NCI-H69 (cell line): Measurements from ENCODE around the gene MSI2.
A peak's percentile ranks its signal among the peaks of the same experiment; 100 is the strongest.

Experiments
- DNase-seq: peaks from one replicate; lab custom pipeline; 2025; lab: John Stamatoyannopoulos, UW

MSI2 gene

DNA sequence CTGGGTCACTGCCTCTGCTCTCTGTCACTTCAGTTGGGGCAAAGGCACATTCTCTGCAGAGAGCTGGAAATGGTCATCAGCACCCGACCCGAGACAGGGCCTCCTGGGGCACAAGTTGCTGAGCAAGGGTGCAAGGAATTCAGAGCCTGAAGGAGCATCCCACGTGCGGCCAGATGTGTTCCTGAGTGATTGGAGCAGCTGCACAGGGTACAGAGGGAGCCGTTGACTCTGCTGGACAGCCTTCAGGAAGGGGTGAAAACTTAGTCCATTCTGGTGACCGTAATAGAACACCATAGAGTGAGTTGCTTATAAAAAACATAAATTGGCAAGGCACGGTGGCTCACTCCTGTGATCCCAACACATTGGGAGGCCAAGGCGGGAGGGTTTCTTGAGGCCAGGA is 382.0 kb downstream of the MSI2 start:
- no peak for DNase-seq

DNA sequence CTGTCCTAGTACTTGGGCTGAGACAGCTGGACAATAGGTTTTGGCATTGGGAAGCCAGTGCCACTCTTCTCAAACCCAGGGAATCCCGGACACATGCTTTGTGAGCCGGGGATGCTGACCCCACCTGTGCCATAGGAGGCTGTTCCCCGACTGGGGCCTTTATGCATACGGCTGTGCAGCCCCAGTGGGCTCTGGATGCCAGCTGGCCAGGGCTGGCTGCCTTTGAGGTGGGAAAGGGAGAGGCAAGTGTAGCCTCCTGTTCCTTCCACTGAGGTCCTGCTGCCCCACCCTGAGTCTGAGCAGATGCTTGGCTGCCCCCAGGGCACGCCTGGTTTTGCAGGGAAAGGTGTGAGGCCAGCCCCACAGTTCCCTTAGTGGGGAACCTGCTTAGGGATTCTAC is 383.1 kb downstream of the MSI2 start:
- DNase-seq: peak; percentile 37

DNA sequence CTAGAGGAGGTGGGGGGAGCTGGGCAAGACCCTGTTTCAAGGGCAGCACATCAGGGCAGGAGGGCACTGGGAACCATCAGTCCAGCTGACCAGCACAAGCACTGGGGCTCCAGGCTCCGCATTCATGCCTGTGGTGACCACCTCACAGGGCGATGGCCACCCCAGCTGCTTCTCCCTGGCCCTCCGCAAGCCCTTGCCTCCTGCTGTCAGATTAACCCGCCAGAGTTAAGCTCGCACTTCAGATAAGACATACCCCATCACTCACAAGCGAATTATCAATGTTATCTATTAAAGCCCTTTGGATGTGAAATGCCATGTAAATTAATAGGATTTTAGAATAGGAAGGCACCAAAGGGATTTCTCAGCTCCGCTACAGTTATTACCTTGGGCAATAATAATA is 383.8 kb downstream of the MSI2 start:
- no peak for DNase-seq

DNA sequence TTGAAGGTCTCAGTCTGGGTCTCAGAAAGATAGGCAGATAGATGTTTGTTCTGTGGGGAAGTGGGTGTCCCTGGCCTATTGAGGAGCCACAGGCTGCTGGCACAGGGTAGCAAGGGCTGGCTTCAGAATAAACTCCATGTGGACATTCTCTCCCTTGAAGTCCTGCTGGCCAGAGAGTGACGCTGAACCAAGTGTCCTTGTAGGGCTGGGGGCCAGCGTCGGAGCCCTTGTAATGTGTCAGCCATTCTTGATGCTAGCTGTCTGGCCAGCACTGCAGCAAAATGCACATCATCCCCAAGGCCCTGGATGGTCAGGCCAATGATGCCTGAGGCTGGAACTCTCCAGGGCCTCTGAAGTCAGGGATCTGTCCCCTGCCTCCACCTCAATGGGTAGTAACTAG is 385.4 kb downstream of the MSI2 start:
- no peak for DNase-seq

DNA sequence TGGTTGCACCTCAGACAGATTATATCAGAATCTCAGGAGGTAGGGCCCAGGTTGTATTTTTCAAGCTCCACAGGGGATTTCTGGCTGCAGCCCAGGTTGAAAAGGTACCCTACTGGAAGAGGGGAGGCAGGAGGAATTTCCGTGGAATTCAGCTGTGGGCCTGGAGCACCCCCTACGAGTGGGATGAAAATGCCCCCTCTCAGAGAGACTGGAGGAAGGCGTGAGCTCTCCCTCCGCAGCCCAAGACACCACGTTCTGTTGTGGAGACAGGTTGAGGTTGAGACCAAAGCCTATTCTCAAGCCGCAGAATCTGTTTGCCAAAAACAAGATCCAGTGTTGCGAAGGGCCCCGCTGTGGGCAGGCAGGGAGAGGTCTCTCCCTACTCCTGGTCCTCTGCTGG is 386.7 kb downstream of the MSI2 start:
- DNase-seq: no peak

DNA sequence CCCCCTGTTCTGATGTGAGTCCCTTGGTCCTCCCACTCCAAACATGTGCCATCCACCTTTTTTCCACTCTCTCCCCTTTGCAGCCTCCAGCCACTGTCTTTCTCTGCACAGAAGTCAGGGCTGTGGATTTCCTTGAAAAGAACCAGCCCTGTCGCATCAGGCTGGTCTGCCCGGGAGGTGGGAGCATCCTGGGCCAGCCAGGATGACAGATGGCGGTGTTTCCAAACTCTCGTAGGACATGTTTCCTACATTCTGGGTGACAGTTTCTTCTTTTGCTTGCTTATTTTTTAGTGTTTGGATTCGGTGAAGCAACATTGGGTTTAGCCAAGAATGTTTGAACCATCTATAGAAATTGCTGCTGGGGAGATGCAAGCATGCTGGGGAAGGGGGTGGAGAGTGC is 388.0 kb downstream of the MSI2 start:
- no peak for DNase-seq

DNA sequence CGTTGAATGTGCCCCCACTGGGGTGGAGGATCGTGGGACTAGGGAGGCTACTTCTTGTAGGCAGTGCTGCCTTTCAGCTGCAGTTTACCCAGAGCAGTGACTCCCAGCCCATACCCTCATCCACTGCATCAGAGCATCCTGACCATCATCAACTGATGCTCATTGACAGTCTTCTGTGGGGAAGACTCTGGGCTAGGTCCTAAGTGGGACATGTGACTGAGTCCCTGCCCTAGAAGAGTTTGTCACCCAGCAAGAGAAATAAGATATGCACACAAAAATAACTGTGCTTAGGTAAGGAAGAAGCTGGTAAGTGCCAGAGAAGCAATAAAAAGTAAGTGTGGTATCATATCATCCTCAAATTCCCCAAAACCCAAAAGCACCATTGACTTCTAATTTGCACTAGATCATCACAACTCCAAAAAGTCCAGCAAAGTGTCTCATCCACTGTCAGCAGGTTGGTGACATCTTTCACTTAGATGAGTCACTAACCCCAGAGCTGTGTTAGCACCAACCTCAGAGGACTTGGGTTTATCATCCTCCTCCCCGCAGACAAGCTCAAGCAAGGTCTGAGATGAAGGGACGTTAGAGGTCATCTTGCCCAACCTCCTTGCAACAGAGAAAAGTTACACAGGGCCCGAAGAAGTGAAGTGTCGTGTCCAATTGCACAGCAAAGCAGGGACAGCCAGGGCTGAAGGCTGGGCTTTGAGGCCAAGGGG is 389.8 kb downstream of the MSI2 start:
- DNase-seq: no peak

DNA sequence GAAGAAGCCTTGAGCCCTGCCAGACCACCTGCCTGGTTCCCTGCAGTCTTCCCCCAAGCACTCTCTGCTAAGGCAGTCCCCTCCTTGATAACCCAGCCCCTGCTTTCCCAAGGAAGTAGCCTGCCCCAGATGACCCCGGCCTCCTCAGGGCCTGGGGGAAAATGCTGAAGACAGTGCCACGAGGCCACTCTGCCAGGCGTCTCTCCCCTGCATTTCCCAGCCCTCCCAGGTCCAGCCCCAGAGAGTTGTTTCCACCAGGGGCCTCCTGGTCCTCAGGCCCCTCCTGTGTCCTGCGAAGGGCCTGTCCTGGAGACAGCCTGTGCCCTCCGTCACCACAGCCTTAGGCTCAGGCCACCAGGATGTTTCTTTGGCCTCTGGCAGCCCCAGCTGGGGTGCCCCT is 392.4 kb downstream of the MSI2 start:
- DNase-seq: no peak

DNA sequence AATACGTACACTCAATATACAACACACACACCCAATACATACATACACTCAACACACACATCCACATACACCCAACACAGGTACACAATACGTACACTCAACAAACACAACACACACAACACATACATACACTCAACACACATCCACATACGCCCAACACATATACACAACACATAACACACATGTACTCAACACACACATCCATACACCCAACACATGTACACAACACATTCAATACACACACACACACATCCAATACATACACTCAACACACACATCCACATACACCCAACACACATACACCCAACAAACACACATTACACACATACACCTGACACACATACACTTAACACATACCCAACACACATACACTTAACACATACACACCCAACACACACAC is 392.9 kb downstream of the MSI2 start:
- DNase-seq: no peak

DNA sequence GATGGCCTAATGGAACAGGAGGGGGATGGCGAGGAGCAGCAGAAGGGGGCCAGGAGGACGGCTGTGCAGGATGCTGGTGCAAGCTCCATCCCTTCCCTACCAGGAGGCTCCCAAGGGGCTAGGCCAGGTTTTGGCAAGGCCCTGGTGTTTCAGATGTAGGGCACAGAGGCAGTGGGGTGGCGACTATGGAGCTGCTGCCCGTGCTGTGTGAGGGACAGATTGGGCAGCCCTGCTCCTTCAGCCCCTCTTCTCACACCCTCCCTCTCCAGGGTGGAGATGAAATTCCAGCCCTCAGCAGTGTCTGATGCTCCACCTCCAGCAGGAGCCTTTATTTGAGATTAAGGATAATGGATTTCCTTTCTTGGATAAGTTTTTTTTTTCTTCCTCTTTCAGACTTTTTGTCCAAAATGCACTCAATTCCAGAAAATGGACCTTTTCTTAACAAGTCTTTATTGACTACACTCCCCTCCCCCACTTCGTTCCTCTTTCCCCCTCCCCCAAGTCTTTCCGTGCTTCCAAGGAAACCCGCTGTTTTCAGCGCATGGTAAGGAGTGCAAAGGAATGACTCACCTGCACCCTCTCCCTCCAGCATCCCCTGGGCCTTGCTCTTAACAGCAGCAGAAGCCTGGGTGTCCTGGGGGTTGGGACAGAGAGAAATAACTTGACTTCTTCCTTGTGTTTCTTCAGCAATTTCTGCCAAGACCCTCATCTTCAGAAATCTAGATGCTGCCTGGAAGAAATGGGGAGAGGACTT is 393.6 kb downstream of the MSI2 start:
- DNase-seq: no peak

DNA sequence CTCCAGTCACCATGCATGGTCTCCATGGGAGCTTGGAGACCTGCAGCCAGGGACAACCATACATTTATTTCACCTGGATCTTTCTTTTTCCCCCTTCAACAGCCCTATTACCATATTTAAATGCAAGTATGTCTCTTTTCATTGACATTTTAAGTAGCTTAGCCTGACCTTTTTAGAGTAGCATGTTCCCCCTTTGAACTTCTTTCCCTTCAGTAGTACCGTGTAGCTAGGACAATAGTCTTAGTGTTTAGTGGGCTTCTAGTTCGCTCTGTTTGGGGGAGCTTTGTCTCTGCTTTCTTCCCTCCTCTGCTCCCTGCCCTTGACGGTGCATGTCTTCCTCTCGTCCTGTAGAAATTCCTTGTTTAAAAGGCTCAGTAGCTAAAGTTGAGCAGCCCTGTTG is 394.2 kb downstream of the MSI2 start:
- no peak for DNase-seq

DNA sequence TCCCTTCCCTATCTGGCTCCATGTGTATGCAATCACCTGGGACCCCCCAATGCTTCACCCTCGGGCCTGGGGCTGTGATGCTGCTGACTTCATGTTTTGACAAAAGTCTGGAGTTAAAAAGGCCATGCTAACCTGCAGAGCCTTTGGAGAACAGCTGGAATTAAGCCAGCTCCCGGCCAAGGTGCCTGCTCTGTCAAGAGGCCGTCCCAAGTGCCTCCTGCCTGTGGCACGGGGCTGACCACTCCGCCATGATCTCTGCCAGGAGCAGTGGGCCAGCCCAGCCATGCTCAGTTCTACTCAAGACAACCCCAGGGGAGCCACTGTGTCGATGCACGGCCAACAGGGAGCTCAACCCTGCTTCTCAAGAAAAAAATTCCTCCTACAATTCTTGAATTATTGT is 395.1 kb downstream of the MSI2 start:
- DNase-seq: no peak

DNA sequence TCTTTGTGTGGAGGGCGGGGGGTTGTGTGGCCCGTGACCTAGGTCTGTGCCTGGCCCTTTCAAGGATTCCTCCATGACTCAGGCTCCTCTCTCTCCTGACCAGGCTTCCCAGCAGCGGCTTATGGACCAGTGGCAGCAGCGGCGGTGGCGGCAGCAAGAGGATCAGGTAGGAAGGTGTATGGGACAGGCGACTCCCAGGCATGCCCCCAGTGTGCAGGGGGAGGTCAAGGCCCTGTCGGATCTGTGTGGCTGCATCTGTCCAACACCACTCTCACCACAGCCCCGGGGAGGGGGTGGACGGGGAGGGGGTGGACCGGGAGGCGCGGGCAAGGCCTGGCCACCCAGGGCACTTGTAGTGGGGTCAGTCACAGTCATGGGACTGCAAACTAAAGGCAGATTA is 395.7 kb downstream of the MSI2 start:
- no peak for DNase-seq

DNA sequence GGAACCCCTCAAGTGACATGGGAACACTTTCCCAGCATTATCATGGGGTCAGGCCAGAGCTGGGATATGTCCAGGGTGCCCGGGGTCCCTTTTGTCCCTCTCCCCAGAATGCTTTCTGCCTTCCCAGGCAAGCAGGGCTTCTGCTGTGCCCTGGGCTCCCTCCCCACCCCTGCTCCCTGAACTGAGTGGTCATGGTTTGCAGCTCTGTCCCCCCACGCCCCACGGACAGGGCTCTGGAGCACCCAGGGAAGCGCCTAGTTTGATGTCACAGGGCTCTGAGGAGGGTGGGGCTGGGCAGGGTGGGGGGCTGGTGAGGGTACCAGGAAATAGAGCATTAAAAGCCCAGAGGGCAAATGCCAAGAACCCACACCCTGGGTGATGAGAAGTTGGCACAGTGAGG is 396.5 kb downstream of the MSI2 start:
- no peak for DNase-seq

DNA sequence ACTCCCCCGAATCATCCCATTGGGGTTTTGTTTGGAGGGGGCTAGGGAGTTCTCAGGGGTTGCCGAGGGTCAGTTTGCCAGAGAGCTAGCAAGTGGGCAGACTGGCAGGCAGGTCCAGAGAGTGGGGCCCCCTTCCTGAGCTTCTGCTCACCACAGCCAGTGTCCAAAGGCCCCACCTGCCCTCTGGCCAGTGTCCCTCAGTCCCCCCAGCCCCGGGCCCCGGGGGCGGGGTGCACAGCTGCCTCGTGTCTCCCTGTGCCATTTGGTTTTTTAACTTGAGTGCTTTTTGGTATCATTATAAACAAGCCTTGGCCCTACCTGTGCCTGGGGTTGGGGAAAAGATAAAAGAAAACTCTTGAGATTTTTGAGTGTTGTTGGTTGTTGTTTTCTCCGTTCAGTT is 397.0 kb downstream of the MSI2 start:
- no peak for DNase-seq

DNA sequence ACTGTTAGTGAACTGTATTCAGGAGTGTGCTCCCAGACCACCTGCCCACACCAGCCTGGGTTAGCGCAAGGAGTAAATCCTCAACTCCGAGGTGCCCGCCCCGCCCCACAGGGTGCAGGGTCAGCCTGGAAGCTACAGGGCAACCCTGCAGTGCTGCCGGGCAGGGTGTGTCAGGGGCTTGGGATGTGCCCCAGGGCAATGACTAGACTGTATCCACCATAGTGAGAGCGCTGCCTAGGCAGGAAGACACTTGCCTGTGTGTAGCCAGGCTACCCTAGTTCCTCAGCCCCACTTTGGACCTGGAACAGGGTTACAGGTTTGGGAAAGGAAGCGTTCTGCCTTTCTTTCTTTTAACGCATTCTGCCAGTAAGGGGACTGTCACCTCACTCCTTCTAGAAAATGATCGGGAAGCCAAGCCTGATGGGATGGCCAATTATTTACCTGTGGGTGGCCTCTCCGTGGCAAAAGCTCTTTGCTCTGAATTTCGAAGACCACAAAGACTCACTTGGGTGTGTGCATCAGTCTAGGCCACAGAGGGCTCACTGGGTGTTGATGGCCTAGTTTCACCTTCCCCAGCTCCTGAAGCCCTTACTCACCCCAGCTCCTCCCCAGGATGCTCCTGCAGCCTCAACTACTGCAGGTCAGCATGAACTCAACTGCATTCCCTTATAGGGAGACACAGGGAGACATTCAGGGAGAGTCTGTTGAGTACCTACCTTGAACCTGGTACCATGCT is 397.9 kb downstream of the MSI2 start:
- no peak for DNase-seq

DNA sequence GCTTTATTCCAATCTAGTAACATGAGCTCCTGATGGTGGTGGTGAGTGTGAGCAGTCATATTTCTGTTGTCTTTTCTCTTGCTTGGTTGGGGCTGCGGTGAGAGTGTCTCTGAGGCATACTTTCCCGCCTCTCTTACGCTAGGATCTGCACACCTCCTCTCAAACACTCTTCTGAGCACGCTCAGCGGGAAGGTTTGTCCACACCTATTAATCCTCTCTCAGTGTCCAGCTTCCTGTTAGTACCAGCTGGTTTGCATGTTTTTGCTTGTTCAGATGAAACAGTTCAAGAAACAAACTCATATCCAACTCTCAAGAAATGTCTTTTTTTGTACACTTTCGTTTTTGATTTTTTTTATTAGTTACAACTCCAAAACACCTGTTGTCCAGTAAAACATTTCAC is 399.2 kb downstream of the MSI2 start:
- no peak for DNase-seq

DNA sequence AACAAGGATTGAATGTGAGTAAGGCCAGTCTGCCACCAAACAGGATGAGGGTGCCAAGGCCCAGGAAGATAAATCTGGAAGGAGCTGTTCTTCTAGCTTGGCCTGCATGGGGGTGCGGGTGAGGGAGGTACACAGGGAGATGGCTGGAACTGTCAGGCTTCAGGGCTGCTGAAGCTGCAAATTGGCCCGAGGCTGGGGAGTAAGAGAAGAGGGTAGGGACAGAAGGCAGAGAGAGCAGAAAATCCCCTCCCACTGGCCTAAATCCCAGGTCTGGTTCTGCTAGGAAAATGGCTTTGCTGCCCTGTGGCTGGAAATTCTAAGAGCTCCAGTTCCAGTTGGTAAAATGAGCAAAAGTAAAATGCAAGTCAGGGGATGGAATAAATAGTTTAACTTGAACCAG is 400.9 kb downstream of the MSI2 start:
- no peak for DNase-seq

DNA sequence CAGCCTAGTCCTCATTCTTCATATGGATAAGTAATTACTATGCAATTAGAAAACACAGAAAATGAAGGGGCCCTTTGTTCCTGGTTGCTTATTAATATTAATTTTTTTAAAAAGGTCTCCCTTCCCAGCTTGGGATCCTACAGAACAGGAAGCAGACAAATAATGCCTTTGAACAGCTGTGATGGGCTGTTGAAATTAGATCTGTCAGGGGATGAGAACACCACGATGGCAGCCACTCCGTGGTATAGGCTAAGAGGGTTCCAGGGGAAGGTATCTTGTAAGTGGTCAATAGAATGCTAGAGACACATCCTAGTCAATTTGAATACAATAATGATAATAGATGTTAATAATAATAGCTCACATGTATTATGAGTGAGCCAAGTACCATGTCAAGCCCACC is 405.7 kb downstream of the MSI2 start:
- peak; percentile 95 for DNase-seq

DNA sequence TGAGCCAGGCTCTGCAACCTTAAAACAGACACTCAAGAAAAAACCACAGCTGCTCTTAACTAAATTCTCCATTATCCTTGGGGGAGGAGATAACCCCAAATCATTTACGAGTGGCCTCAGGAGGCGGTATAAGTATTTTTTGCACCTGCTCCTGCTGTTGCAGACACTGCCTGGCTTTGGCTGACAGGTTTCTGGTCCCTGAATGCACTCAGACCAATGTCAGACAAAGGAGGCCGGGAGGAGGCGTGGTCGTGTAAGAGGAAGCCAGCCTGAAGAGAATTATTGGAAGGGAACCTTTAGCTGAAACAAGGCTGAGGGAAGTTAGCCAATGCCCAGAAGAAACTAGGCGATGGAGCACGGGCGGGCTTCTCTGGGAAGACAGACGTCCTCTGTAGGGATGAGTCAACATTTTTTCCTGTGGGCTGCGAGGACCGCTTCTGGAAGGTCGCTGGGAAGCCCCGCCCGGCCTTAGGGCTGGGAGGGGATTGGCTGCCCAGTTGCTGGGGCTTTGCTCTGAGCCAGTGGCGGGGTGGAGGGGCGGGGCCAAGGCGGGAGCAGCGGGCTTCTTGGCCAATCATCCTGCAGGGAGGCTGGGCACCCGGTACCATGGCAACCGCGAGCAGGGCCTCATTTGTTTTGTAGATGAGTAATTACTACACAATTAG is 406.5 kb downstream of the MSI2 start:
- DNase-seq: peak; percentile 100

DNA sequence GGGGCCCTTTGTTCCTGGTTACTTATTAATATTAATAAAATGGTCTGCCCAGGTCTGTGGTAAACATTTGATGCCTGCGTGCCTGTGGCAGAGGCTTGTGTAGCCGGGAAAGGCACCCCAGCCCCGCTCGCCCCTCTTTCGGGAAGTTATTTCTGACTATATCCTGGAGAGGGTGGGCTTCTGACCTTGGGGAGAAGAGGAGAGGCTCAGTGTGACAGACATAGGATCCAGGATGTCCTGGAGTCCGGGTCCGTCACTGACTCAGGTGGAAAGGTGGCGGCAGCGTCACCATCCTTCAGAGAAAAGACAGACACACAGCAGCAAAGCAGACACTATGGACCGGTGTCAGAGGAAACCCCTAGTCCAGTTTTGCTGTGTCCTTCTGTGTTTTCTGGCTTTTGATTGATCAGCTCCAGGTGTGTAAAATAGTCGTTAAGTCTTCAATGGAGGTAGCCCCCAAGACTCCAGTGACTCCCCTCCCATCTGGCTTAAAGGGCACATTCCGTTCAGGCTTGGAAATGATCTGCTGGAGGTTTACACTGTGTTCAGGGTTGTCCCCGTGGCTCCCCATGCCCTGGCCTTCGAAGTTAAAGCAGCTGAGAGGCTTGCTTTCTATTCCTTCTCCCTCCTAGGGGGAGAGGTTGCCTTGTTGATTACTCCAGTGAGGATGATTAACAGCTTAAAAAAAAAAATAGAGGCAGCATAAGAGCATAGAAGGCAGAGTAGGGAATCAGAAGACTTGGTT is 407.2 kb downstream of the MSI2 start:
- DNase-seq: peak; percentile 57

DNA sequence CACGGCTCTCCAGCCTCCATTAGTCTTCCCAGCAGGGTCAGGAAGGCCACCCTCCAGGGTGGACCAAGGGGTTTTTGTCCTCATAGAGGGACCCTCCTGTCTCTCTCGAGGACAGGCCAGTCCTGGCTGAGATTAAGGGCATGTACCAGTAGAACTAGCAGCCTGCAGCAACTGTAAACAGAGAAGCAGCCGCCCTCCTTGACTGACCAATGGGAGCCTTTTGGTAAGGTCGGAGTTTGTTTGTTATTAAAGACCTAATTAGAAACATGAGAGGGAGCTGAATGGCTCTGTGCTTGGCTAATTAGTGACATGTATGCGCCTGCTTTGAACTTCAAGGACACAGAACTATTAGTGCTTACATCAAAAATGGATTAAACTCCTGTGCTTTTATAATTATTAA is 408.8 kb downstream of the MSI2 start:
- peak; percentile 94 for DNase-seq
